CD14-positive monocyte (primary cell): ENCODE results near the gene ARHGAP18. TPM values are rescaled to one million over a fixed set of nuclear protein-coding genes. Genes with fewer than 3 reads are reported as not detected.

Source experiments
- DNase-seq, 3 donors: peaks; one replicate each; pipeline ENCODE4 v3.0.0-alpha.2; 2011 to 2022
- H2AFZ ChIP-seq: 2 replicates; pipeline ENCODE4 v1.6.0; 2012; ENCODE audit warnings: mild to moderate bottlenecking, low read depth, low read length, inconsistent platforms; ENCODE audit not compliant: insufficient read depth, poor library complexity, severe bottlenecking
- H3K27ac ChIP-seq, 2 donors: 1 replicate in 1 of 2; 2 replicates in 1 of 2; pipeline ENCODE4 v1.5.1; 2012 to 2013; ENCODE audit warnings: low read length in 2 of 2, control low read depth in 1 of 2, inconsistent platforms in 1 of 2, low read depth in 1 of 2, mild to moderate bottlenecking in 1 of 2
- H3K27me3 ChIP-seq, 2 donors: one replicate each; pipeline versions ENCODE4 v1.6.0 to v1.6.1; 2011 to 2013; ENCODE audit warnings: low read length in 2 of 2; ENCODE audit not compliant: control insufficient read depth in 2 of 2, insufficient read depth in 2 of 2
- H3K36me3 ChIP-seq, 2 donors: replicated peaks in 1 of 2; 1 replicate in 1 of 2; 2 replicates in 1 of 2; pipeline versions ENCODE4 v1.5.1 to v1.6.1; 2012 to 2013; ENCODE audit warnings: low read length in 2 of 2, control low read depth in 1 of 2, inconsistent platforms in 1 of 2, mild to moderate bottlenecking in 1 of 2; ENCODE audit not compliant: insufficient read depth in 2 of 2, control insufficient read depth in 1 of 2
- H3K4me1 ChIP-seq, 2 donors: 1 replicate in 1 of 2; 2 replicates in 1 of 2; pipeline versions ENCODE4 v1.5.1 to v1.6.1; 2012 to 2013; ENCODE audit warnings: low read length in 2 of 2, control low read depth in 1 of 2, inconsistent platforms in 1 of 2, mild to moderate bottlenecking in 1 of 2, moderate library complexity in 1 of 2; ENCODE audit not compliant: insufficient read depth in 2 of 2, control insufficient read depth in 1 of 2
- H3K4me2 ChIP-seq: replicated peaks from 2 replicates; pipeline ENCODE3; 2012; ENCODE audit warnings: low read length, moderate library complexity, mild to moderate bottlenecking; ENCODE audit not compliant: poor library complexity, severe bottlenecking; ENCODE audit errors: extremely low read depth
- H3K4me3 ChIP-seq, 3 experiments: fragments of 200-600 bp in 1 of 3; sonication (generic) in 1 of 3; replicated peaks in 1 of 3; 1 replicate in 2 of 3; 2 replicates in 1 of 3; pipeline ENCODE4 v1.5.1; 2011 to 2013; ENCODE audit warnings: low read length in 3 of 3, mild to moderate bottlenecking in 3 of 3, control low read depth in 2 of 3, low read depth in 2 of 3, inconsistent platforms in 1 of 3, moderate library complexity in 1 of 3
- H3K79me2 ChIP-seq: 2 replicates; pipeline ENCODE4 v1.6.0; 2012; ENCODE audit warnings: mild to moderate bottlenecking, control low read depth, inconsistent platforms, low read length, moderate library complexity; ENCODE audit not compliant: insufficient read depth
- H3K9ac ChIP-seq: 2 replicates; pipeline ENCODE4 v1.6.0; 2017; ENCODE audit warnings: low read length, mild to moderate bottlenecking; ENCODE audit not compliant: insufficient read depth, poor library complexity, severe bottlenecking
- H3K9me3 ChIP-seq, 2 donors: replicated peaks in 1 of 2; 1 replicate in 1 of 2; 2 replicates in 1 of 2; pipeline versions ENCODE4 v1.5.1 to v1.6.1; 2012 to 2013; ENCODE audit warnings: low read length in 2 of 2, control low read depth in 1 of 2; ENCODE audit not compliant: control insufficient read depth in 1 of 2, insufficient read depth in 1 of 2
- H4K20me1 ChIP-seq: 2 replicates; pipeline ENCODE4 v1.6.0; 2012; ENCODE audit warnings: mild to moderate bottlenecking, low read length, control low read depth, moderate library complexity; ENCODE audit not compliant: insufficient read depth
- H3K27ac Mint-ChIP-seq, 7 donors: one replicate each; pipeline ENCODE4 v1.8.0; 2020; ENCODE audit warnings: mild to moderate bottlenecking in 7 of 7, mixed read lengths in 7 of 7, moderate library complexity in 6 of 7, inconsistent platforms in 2 of 7
- H3K27me3 Mint-ChIP-seq, 3 donors: one replicate each; pipeline ENCODE4 v1.8.0; 2021 to 2022; ENCODE audit warnings: low read depth in 3 of 3, mild to moderate bottlenecking in 3 of 3, mixed read lengths in 3 of 3, moderate library complexity in 3 of 3, inconsistent platforms in 1 of 3
- H3K36me3 Mint-ChIP-seq, 2 donors: one replicate each; pipeline ENCODE4 v1.8.0; 2020; ENCODE audit warnings: mixed read lengths in 2 of 2, inconsistent platforms in 1 of 2, mild to moderate bottlenecking in 1 of 2
- H3K4me1 Mint-ChIP-seq: one replicate; pipeline ENCODE4 v1.8.0; 2020; ENCODE audit warnings: mild to moderate bottlenecking, mixed read lengths
- H3K4me3 Mint-ChIP-seq, 2 donors: one replicate each; pipeline ENCODE4 v1.8.0; 2020; ENCODE audit warnings: mild to moderate bottlenecking in 2 of 2, mixed read lengths in 2 of 2, moderate library complexity in 1 of 2
- H3K9me3 Mint-ChIP-seq, 7 donors: one replicate each; pipeline ENCODE4 v1.8.0; 2020 to 2022; ENCODE audit warnings: mixed read lengths in 7 of 7, mild to moderate bottlenecking in 6 of 7, moderate library complexity in 6 of 7, inconsistent platforms in 2 of 7
- WGBS: methylation state at CpG from one replicate; pipeline ENCODE4 v1.1.5; 2013; ENCODE audit warnings: missing lambda C conversion rate; ENCODE audit not compliant: insufficient coverage; 5-methylcytosine and 5-hydroxymethylcytosine counted together
- intact Hi-C, 2 donors: fragments of 100-400 bp; cut with micrococcal nuclease; formaldehyde crosslinking; loops; one replicate each; pipeline versions ENCODE4 v1.15.0 to v1.15.1; 2023
- polyA plus RNA-seq, 3 donors: library from polyadenylated mRNA; depleted of rRNA in 1 of 3; unstranded in 2 of 3; stranded (reverse) in 1 of 3; fragments of 300-500 nt in 2 of 3; fragments of >200 nt in 1 of 3; fragmentation: Illumina TruSeq in 2 of 3; gene quantifications; 1 replicate in 2 of 3; 2 replicates in 1 of 3; pipeline ENCODE4 v1.2.3, GENCODE V29; 2012 to 2021
- TF ChIP-seq, protein P1 (sequence below): fragments of 200-600 bp; IDR thresholded peaks from one replicate; pipeline ENCODE4 v1.8.0; 2022; ENCODE audit warnings: antibody characterized with exemption, mild to moderate bottlenecking

ARHGAP18 gene
- polyA plus RNA-seq, 3 donors: 3.7 to 5.6 (median 3.8) TPM

DNA sequence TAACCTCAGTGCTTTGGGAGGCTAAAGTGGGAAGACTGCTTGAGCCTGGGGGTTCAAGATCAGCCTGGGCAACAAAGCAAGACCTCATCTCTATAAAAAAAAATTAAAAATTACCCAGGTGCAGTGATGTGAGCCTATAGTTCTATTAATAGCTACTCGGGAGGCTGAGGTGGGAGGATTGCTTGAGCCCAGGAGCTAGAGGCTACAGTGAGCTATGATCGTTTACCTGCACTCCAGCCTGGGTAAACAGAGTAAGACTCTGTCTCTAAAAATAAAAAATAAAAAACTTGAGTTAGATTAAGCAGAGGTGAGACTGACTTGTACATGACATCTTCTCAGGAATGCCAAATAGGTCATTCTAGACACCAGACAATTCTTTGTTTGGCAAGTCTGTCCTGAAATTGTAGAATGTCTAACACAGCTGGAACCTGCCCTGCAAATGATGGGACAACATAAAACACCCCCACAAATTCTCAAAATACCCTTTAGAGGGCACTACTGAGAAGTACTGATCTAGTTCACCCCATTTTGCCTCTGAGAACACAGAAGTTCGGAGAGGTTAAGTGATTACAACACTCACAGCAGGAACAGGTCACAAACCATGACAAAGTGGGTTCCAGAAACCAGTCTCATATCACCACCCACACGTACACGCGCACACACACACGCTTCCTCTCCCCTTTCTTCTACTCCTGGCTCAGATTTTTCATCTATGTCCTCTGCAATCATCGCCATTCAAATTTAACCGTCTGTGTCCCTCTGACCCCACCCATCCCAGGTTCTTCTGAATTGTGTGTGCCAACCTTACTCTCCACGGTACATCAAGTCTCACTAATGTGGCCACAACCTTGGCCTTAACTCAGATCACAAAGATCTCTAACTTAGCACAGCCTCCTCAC lies 38.3 kb downstream of the ARHGAP18 start:
- peak overlapping the region; percentile 21 for H2AFZ ChIP-seq
- H3K4me2 ChIP-seq: peak overlapping the region; percentile 58
- peak; percentile 92 to 96 (median 95) for DNase-seq
- no peaks in the 10 kb centered on the region for H3K36me3 ChIP-seq
- H3K9me3 ChIP-seq: no peaks in the 10 kb centered on the region
- intact Hi-C loops: loop anchor here (5.0 kb wide), 2 partner anchors 36 to 76 kb away; no protein-coding TSS in a partner anchor
- no peaks in the 10 kb centered on the region for H4K20me1 ChIP-seq
- peak overlapping the region in 2 of 3 experiments; percentile 27 to 49 for H3K4me3 ChIP-seq
- peaks cover 26% of the 10 kb centered on the region for H3K79me2 ChIP-seq
- WGBS: 24% methylated on average over 8 of the region's 10 CpGs
- TF ChIP-seq, protein P1, sequence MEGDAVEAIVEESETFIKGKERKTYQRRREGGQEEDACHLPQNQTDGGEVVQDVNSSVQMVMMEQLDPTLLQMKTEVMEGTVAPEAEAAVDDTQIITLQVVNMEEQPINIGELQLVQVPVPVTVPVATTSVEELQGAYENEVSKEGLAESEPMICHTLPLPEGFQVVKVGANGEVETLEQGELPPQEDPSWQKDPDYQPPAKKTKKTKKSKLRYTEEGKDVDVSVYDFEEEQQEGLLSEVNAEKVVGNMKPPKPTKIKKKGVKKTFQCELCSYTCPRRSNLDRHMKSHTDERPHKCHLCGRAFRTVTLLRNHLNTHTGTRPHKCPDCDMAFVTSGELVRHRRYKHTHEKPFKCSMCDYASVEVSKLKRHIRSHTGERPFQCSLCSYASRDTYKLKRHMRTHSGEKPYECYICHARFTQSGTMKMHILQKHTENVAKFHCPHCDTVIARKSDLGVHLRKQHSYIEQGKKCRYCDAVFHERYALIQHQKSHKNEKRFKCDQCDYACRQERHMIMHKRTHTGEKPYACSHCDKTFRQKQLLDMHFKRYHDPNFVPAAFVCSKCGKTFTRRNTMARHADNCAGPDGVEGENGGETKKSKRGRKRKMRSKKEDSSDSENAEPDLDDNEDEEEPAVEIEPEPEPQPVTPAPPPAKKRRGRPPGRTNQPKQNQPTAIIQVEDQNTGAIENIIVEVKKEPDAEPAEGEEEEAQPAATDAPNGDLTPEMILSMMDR: peak; percentile 74
- peaks cover 0 to 2% of the 10 kb centered on the region in 2 donors for H3K36me3 Mint-ChIP-seq
- peaks cover 0 to 2% (median 1%) of the 10 kb centered on the region in 3 donors for H3K27me3 Mint-ChIP-seq
- peaks cover 28 to 33% of the 10 kb centered on the region in 2 donors for H3K4me1 ChIP-seq
- H3K4me1 Mint-ChIP-seq: peaks cover 30% of the 10 kb centered on the region
- H3K27ac ChIP-seq: peak overlapping the region; percentile 39 to 88
- H3K9ac ChIP-seq: peak overlapping the region; percentile 32
- peak overlapping the region; percentile 92 to 99 (median 96) for H3K27ac Mint-ChIP-seq
- peaks cover 0 to 3% (median 0%) of the 10 kb centered on the region in 7 donors for H3K9me3 Mint-ChIP-seq
- no peaks in the 10 kb centered on the region for H3K27me3 ChIP-seq
- peak overlapping the region; percentile 31 to 74 for H3K4me3 Mint-ChIP-seq

DNA sequence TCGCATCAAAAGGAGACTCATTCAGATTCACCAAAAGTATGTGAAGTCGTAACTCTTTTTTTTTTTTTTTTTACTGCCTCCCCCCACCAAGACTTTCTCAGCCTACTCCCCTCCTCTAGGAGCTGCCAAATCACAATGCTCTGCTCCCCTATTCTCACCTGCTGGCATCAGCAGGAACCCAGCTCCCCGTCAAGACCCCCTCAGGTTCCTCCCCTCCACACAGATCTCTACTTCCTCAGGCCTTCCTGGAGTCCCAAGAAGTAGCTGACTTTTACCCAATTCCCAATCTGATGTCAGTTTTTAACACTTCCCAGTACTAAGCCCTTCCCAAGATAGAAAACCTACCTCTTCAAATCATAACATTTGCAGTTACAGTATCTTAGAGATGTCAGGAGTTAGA lies 39.3 kb downstream of the ARHGAP18 start:
- DNase-seq: no peak
- peaks cover 22% of the 10 kb centered on the region for H3K79me2 ChIP-seq
- Mint-ChIP-seq H3K27me3 (peaks cover 0 to 2% (median 1%) of the 10 kb centered on the region in 3 donors), H3K36me3 (peaks cover 0 to 2% of the 10 kb centered on the region in 2 donors), H3K9me3 (peaks cover 0 to 3% (median 0%) of the 10 kb centered on the region in 7 donors), H3K4me1 (peaks cover 30% of the 10 kb centered on the region), H3K4me3 (no peak overlapping the region), H3K27ac (peak overlapping the region in 3 of 7 donors; percentile 34 to 79 (median 75))
- H4K20me1 ChIP-seq: no peaks in the 10 kb centered on the region
- H3K4me2 ChIP-seq: no peak overlapping the region
- H3K36me3 ChIP-seq: no peaks in the 10 kb centered on the region
- peaks cover 28 to 33% of the 10 kb centered on the region in 2 donors for H3K4me1 ChIP-seq
- intact Hi-C loops: loop anchor here (5.0 kb wide), 2 partner anchors 37 to 77 kb away; no protein-coding TSS in a partner anchor
- no peak overlapping the region for H3K4me3 ChIP-seq
- no peak overlapping the region for H3K27ac ChIP-seq
- no peak overlapping the region for H3K9ac ChIP-seq
- no peaks in the 10 kb centered on the region for H3K9me3 ChIP-seq
- H3K27me3 ChIP-seq: no peaks in the 10 kb centered on the region
- no peak overlapping the region for H2AFZ ChIP-seq
- TF ChIP-seq, protein P1: no peak
- 76% methylated on average over 3 of the region's 3 CpGs for WGBS
